Measurements from ENCODE around the gene TMTC1. TPM values are rescaled to one million over a fixed set of nuclear protein-coding genes. Genes with fewer than 3 reads are reported as not detected.

TMTC1 gene
- total and polyA plus RNA-seq, 2 donors (not counting 1 experiment from before 2014, with no cell fraction given), result not detected

- no peak overlapping the region for H3K4me2 ChIP-seq (replicated peaks; ENCODE audit: low read depth, low read length, poor library complexity, severe bottlenecking)
- H3K9me3 Mint-ChIP-seq (ENCODE audit: insufficient read depth), result no peaks in the 10 kb centered on the region
- intact Hi-C loops (cut with micrococcal nuclease), result no loop called here
- no peaks in the 10 kb centered on the region for H3K27me3 ChIP-seq (replicated peaks in 1 of 4; ENCODE audit: control extremely low read depth in 1 of 4, control insufficient read depth in 3 of 4, insufficient read depth in 4 of 4, low read length in 3 of 4)
- no CpG with 5 or more reads among the region's 3 CpGs for WGBS (ENCODE audit: insufficient coverage)
- no peak overlapping the region for H3K27ac Mint-ChIP-seq
- POLR2A ChIA-PET, result no interaction called here
- ATAC-seq (ENCODE audit: low read depth), result no peak
- H3K79me2 ChIP-seq (ENCODE audit: control insufficient read depth, insufficient read depth, low read length), result no peaks in the 10 kb centered on the region
- H3K4me3 ChIP-seq (ENCODE audit: control extremely low read depth in 1 of 5, extremely low read depth in 1 of 5, insufficient read depth in 1 of 5, low read depth in 2 of 5, low read length in 4 of 5), result no peak overlapping the region
- no peaks in the 10 kb centered on the region for H4K20me1 ChIP-seq (ENCODE audit: control insufficient read depth, insufficient read depth, low read length, poor library complexity, severe bottlenecking)
- no peak for DNase-seq
- H3K36me3 ChIP-seq (replicated peaks in 1 of 2; ENCODE audit: control extremely low read depth in 1 of 2, control insufficient read depth in 1 of 2, extremely low read depth in 1 of 2, insufficient read depth in 2 of 2, low read length in 1 of 2), result no peaks in the 10 kb centered on the region
- no peak overlapping the region for H2AFZ ChIP-seq (ENCODE audit: insufficient read depth, low read depth, low read length, poor library complexity, severe bottlenecking)
- H3K4me1 ChIP-seq (ENCODE audit: control insufficient read depth in 2 of 2, insufficient read depth in 2 of 2, low read length in 2 of 2), result no peaks in the 10 kb centered on the region
- H3K27ac ChIP-seq (ENCODE audit: low read length in 2 of 2), result no peak overlapping the region
- no peaks in the 10 kb centered on the region for H3K9me3 ChIP-seq (ENCODE audit: control extremely low read depth in 1 of 3, control insufficient read depth in 2 of 3, insufficient read depth in 1 of 3, low read length in 2 of 3)
- no peak for TF ChIP-seq EZH2 (IDR thresholded peaks at IDR 0.05; ENCODE audit: borderline replicate concordance, insufficient read depth, low read depth, low read length, poor library complexity, severe bottlenecking)
- no peak for TF ChIP-seq CTCF (IDR thresholded peaks at IDR 0.05)
- no peak overlapping the region for H3K4me3 Mint-ChIP-seq
- CTCF ChIA-PET, result no interaction called here
- H3K9ac ChIP-seq (ENCODE audit: low read length), result no peak overlapping the region
- peaks cover 22% of the 10 kb centered on the region for H3K27me3 Mint-ChIP-seq
- H3K4me1 Mint-ChIP-seq, result peaks cover 2% of the 10 kb centered on the region
Observed at GRCh38 chr12:29561664-29562071, 222.1 kb downstream of the TMTC1 start.

GRCh38 chr12:29559198-29559597, 224.5 kb downstream of the TMTC1 start:
- no peak overlapping the region for H3K27ac Mint-ChIP-seq
- DNase-seq (no peak), ATAC-seq (ENCODE audit: low read depth) (no peak)
- no peaks in the 10 kb centered on the region for H3K36me3 ChIP-seq (replicated peaks in 1 of 2; ENCODE audit: control extremely low read depth in 1 of 2, control insufficient read depth in 1 of 2, extremely low read depth in 1 of 2, insufficient read depth in 2 of 2, low read length in 1 of 2)
- no peaks in the 10 kb centered on the region for H3K9me3 Mint-ChIP-seq (ENCODE audit: insufficient read depth)
- no peaks in the 10 kb centered on the region for H3K4me1 ChIP-seq (ENCODE audit: control insufficient read depth in 2 of 2, insufficient read depth in 2 of 2, low read length in 2 of 2)
- intact Hi-C loops (cut with micrococcal nuclease), result no loop called here
- peaks cover 15% of the 10 kb centered on the region for H3K27me3 Mint-ChIP-seq
- H3K4me3 ChIP-seq (ENCODE audit: control extremely low read depth in 1 of 5, extremely low read depth in 1 of 5, insufficient read depth in 1 of 5, low read depth in 2 of 5, low read length in 4 of 5), result no peak overlapping the region
- no peak overlapping the region for H3K27ac ChIP-seq (ENCODE audit: low read length in 2 of 2)
- H3K4me3 Mint-ChIP-seq, result no peak overlapping the region
- TF ChIP-seq CTCF (IDR thresholded peaks at IDR 0.05), result no peak
- TF ChIP-seq EZH2 (IDR thresholded peaks at IDR 0.05; ENCODE audit: borderline replicate concordance, insufficient read depth, low read depth, low read length, poor library complexity, severe bottlenecking), result no peak
- no peaks in the 10 kb centered on the region for H4K20me1 ChIP-seq (ENCODE audit: control insufficient read depth, insufficient read depth, low read length, poor library complexity, severe bottlenecking)
- H3K9ac ChIP-seq (ENCODE audit: low read length), result no peak overlapping the region
- H3K4me1 Mint-ChIP-seq, result peaks cover 2% of the 10 kb centered on the region
- CTCF ChIA-PET, result no interaction called here
- H2AFZ ChIP-seq (ENCODE audit: insufficient read depth, low read depth, low read length, poor library complexity, severe bottlenecking), result peak overlapping the region; percentile 14
- no peaks in the 10 kb centered on the region for H3K79me2 ChIP-seq (ENCODE audit: control insufficient read depth, insufficient read depth, low read length)
- no peaks in the 10 kb centered on the region for H3K27me3 ChIP-seq (replicated peaks in 1 of 4; ENCODE audit: control extremely low read depth in 1 of 4, control insufficient read depth in 3 of 4, insufficient read depth in 4 of 4, low read length in 3 of 4)
- POLR2A ChIA-PET, result no interaction called here
- 57% methylated on average over 3 of the region's 4 CpGs for WGBS (ENCODE audit: insufficient coverage)
- H3K9me3 ChIP-seq (ENCODE audit: control extremely low read depth in 1 of 3, control insufficient read depth in 2 of 3, insufficient read depth in 1 of 3, low read length in 2 of 3), result no peaks in the 10 kb centered on the region
- no peak overlapping the region for H3K4me2 ChIP-seq (replicated peaks; ENCODE audit: low read depth, low read length, poor library complexity, severe bottlenecking)

Data from B cell (primary cell).